PFSK-1 (cell line): ENCODE measurements around the gene RPL37A.

Source experiments
- FOXP2 ChIP-seq: optimal IDR thresholded peaks from 2 replicates; pipeline ENCODE3; 2011; ENCODE audit warnings: borderline replicate concordance, control low read depth, inconsistent platforms; ENCODE audit not compliant: insufficient read depth; ENCODE audit errors: extremely low read length, extremely low read depth
- POLR2AphosphoS5 ChIP-seq: IDR thresholded peaks from 2 replicates; pipeline ENCODE4 v1.6.1; 2012; ENCODE audit warnings: low read depth, mild to moderate bottlenecking, control low read depth, low read length, moderate library complexity
- SIN3A ChIP-seq: IDR thresholded peaks from 2 replicates; pipeline ENCODE4 v1.6.1; 2012; ENCODE audit warnings: mild to moderate bottlenecking, low read length, moderate library complexity, borderline replicate concordance; ENCODE audit not compliant: insufficient read depth
- TAF1 ChIP-seq: IDR thresholded peaks from 2 replicates; pipeline ENCODE4 v1.6.1; 2012; ENCODE audit warnings: low read length, control low read depth, borderline replicate concordance; ENCODE audit not compliant: insufficient read depth
- TF ChIP-seq, protein P1 (sequence below), 2 experiments: IDR thresholded peaks; 2 replicates each; pipeline versions ENCODE4 v1.6.1 to v1.8.0; 2011 to 2012; ENCODE audit warnings: low read depth in 2 of 2, low read length in 2 of 2, control low read depth in 1 of 2, inconsistent platforms in 1 of 2, mild to moderate bottlenecking in 1 of 2, moderate library complexity in 1 of 2; ENCODE audit not compliant: insufficient read depth in 1 of 2

Gene RPL37A

GRCh38 chr2:216473187-216473586 lies 25.5 kb upstream of the RPL37A start:
- TF ChIP-seq SIN3A (no peak), TAF1 (no peak), FOXP2 (no peak), POLR2AphosphoS5 (no peak)
- TF ChIP-seq, protein P1, sequence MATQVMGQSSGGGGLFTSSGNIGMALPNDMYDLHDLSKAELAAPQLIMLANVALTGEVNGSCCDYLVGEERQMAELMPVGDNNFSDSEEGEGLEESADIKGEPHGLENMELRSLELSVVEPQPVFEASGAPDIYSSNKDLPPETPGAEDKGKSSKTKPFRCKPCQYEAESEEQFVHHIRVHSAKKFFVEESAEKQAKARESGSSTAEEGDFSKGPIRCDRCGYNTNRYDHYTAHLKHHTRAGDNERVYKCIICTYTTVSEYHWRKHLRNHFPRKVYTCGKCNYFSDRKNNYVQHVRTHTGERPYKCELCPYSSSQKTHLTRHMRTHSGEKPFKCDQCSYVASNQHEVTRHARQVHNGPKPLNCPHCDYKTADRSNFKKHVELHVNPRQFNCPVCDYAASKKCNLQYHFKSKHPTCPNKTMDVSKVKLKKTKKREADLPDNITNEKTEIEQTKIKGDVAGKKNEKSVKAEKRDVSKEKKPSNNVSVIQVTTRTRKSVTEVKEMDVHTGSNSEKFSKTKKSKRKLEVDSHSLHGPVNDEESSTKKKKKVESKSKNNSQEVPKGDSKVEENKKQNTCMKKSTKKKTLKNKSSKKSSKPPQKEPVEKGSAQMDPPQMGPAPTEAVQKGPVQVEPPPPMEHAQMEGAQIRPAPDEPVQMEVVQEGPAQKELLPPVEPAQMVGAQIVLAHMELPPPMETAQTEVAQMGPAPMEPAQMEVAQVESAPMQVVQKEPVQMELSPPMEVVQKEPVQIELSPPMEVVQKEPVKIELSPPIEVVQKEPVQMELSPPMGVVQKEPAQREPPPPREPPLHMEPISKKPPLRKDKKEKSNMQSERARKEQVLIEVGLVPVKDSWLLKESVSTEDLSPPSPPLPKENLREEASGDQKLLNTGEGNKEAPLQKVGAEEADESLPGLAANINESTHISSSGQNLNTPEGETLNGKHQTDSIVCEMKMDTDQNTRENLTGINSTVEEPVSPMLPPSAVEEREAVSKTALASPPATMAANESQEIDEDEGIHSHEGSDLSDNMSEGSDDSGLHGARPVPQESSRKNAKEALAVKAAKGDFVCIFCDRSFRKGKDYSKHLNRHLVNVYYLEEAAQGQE (IDR thresholded peaks at IDR 0.05; ENCODE audit: insufficient read depth in 1 of 2, low read depth in 2 of 2, low read length in 2 of 2), result no peak

GRCh38 chr2:216474925-216475670 lies 23.5 kb upstream of the RPL37A start:
- TF ChIP-seq SIN3A, result no peak
- TF ChIP-seq FOXP2, result no peak
- no peak for TF ChIP-seq TAF1
- no peak for TF ChIP-seq POLR2AphosphoS5
- TF ChIP-seq, protein P1 (IDR thresholded peaks at IDR 0.05; ENCODE audit: insufficient read depth in 1 of 2, low read depth in 2 of 2, low read length in 2 of 2), result no peak

GRCh38 chr2:216475767-216476166 lies 22.9 kb upstream of the RPL37A start:
- TF ChIP-seq, protein P1 (IDR thresholded peaks at IDR 0.05; ENCODE audit: insufficient read depth in 1 of 2, low read depth in 2 of 2, low read length in 2 of 2), result no peak
- TF ChIP-seq SIN3A (no peak), POLR2AphosphoS5 (no peak)

DNA sequence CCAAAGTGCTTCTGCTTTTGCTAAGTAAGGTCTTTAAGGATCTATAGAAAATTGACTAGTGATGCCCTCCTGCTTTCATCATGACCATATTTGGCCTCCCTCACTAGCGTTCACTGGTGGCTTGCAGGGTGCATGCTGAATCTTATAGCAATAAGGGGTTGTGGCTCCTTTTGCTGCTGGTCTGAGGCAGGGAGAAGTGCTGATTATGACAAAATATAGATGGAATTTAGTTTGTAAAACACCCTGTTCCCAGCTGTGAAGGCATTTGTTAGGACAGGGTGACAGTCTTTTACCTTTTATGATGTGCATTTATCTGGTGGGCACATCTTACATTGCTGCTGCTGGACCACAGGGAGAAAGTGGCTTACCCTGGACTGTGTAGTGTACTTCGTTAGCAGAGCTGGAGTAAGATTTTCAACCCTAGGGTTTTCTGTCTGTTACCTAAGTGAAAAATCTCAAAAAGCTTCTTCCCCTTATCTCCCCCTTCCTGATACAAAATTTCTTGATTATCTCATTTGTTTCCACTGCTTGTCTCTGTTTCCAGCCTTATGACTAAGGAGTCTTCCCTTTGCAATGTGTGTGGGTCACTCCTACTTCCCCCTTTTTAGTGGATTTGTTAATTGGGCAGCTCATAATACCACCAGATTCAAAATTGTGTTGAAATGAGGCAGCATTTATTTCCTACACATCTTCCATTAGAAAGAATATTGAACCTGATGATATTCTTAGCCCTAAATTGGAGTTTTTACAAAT lies 21.2 kb upstream of the RPL37A start:
- TF ChIP-seq FOXP2, result no peak
- no peak for TF ChIP-seq SIN3A
- no peak for TF ChIP-seq POLR2AphosphoS5
- TF ChIP-seq, protein P1 (IDR thresholded peaks at IDR 0.05; ENCODE audit: insufficient read depth in 1 of 2, low read depth in 2 of 2, low read length in 2 of 2), result no peak
- TF ChIP-seq TAF1, result no peak
